ENCODE data around the gene ASF1A. TPM values are rescaled to one million over a fixed set of nuclear protein-coding genes. Genes with fewer than 3 reads are reported as not detected.
A peak's percentile ranks its signal among the peaks of the same experiment; 100 is the strongest.

Gene ASF1A
- total RNA-seq, 1 donor from 2014 or later, result 13.4 TPM

GRCh38 chr6:118875672-118876071, 18.3 kb upstream of the ASF1A start:
- Histone ChIP-seq H3K36me3 (ENCODE audit: control insufficient read depth, insufficient read depth, low read length) (no peaks in the 10 kb centered on the region), H3K4me3 (ENCODE audit: low read depth, low read length) (no peak overlapping the region), H3K27me3 (ENCODE audit: control insufficient read depth, insufficient read depth, low read length) (no peaks in the 10 kb centered on the region)
- FAIRE-seq (no peak), DNase-seq (ENCODE audit: low read depth) (no peak)
- TF ChIP-seq CTCF (IDR thresholded peaks at IDR 0.05; ENCODE audit: insufficient read depth, low read length, severe bottlenecking), result no peak

DNA sequence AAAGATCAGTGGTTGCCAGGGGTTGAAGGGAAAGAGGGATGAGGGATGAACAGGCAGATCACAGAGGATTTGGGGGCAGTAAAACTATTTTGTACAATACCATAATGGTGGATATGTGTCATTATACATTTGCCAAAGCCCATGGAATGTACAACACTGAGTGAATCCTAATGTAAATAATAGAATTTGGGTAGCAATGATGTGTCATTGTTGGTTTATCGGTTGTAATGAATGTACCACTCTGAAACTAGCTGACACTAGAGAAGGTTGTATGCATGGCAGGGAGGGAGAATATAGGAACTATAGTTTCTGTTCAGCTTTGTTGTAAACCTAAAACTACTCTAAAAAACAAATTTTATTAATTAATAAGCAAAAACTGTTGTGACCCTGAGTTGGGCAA, 17.8 kb upstream of the ASF1A start:
- DNase-seq (ENCODE audit: low read depth) (peak; percentile 66), FAIRE-seq (no peak)
- H3K27me3 ChIP-seq (ENCODE audit: control insufficient read depth, insufficient read depth, low read length), result no peaks in the 10 kb centered on the region
- no peak overlapping the region for H3K4me3 ChIP-seq (ENCODE audit: low read depth, low read length)
- no peak for TF ChIP-seq CTCF (IDR thresholded peaks at IDR 0.05; ENCODE audit: insufficient read depth, low read length, severe bottlenecking)
- H3K36me3 ChIP-seq (ENCODE audit: control insufficient read depth, insufficient read depth, low read length), result no peaks in the 10 kb centered on the region

- TF ChIP-seq CTCF (IDR thresholded peaks at IDR 0.05; ENCODE audit: insufficient read depth, low read length, severe bottlenecking), result no peak
- Histone ChIP-seq H3K4me3 (ENCODE audit: low read depth, low read length) (no peak overlapping the region), H3K36me3 (ENCODE audit: control insufficient read depth, insufficient read depth, low read length) (no peaks in the 10 kb centered on the region), H3K27me3 (ENCODE audit: control insufficient read depth, insufficient read depth, low read length) (no peaks in the 10 kb centered on the region)
- DNase-seq (ENCODE audit: low read depth) (no peak), FAIRE-seq (no peak)
Observed at GRCh38 chr6:118876814-118877213, 17.1 kb upstream of the ASF1A start.

- Histone ChIP-seq H3K4me3 (ENCODE audit: low read depth, low read length) (no peak overlapping the region), H3K36me3 (ENCODE audit: control insufficient read depth, insufficient read depth, low read length) (no peaks in the 10 kb centered on the region), H3K27me3 (ENCODE audit: control insufficient read depth, insufficient read depth, low read length) (no peaks in the 10 kb centered on the region)
- FAIRE-seq, result no peak
- no peak for DNase-seq (ENCODE audit: low read depth)
- TF ChIP-seq CTCF (IDR thresholded peaks at IDR 0.05; ENCODE audit: insufficient read depth, low read length, severe bottlenecking), result no peak
Observed at GRCh38 chr6:118877806-118878205, 16.1 kb upstream of the ASF1A start.

DNA sequence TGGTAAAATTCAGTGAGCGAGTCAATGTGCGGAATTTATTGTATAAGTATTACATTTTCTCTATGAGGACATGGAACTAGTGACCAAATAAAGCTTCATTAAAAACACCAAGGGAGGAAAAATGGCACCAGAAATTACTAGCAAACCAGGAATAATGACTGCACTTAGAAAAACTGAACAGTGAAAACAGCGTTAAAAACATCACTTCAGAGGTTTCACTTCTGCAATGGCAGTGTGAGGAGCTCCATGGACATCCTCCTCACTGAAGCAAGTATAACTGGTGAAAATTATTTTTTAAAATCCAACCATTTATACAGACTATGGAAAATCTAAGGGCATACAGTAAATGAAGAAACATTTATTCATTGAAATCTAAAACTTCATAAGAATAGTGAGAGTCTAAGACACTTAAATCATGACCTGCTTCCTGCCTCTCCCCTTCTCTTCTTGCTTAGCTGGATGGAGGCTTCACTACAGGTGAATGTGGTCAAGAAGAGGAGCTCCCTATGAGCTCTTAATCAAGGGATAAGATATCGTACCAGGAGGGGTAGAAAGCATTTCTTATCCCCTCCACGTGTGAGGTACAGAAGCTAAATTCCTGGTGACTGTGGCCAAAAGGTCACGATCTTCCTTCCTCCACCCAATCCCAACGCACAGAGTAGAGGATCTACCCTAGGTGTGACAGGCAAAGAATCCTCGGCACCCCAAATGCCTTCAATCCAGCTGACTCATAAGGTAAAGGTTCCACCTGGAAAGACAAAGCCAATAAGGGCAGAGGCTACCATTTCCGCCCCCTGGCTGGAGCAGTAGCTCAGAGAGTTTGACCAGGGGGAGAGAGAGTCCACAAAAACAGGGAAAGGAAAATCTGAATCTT, 12.3 kb upstream of the ASF1A start:
- DNase-seq (ENCODE audit: low read depth) (no peak), FAIRE-seq (no peak)
- Histone ChIP-seq H3K27me3 (ENCODE audit: control insufficient read depth, insufficient read depth, low read length) (no peaks in the 10 kb centered on the region), H3K36me3 (ENCODE audit: control insufficient read depth, insufficient read depth, low read length) (no peaks in the 10 kb centered on the region), H3K4me3 (ENCODE audit: low read depth, low read length) (no peak overlapping the region)
- no peak for TF ChIP-seq CTCF (IDR thresholded peaks at IDR 0.05; ENCODE audit: insufficient read depth, low read length, severe bottlenecking)
